Astrocyte (in vitro differentiated cells and primary cell): ENCODE measurements around the gene GPR179.
"Not testable (repeated sequence)": the region's sequence is repeated elsewhere in the genome, so short reads cannot be mapped to it uniquely, and the experiment has no call there.

ENCODE experiments used
- CTCF ChIP-seq: IDR thresholded peaks from 2 replicates; pipeline ENCODE4 v1.5.1; 2011; ENCODE audit warnings: low read depth, mild to moderate bottlenecking, inconsistent platforms, low read length, moderate library complexity; ENCODE audit not compliant: insufficient read depth
- EZH2 ChIP-seq: IDR thresholded peaks from 2 replicates; pipeline ENCODE4 v1.6.1; 2012; ENCODE audit warnings: mild to moderate bottlenecking, low read length, inconsistent platforms; ENCODE audit not compliant: insufficient read depth

GRCh38 chr17:38288217-38288827, 55.4 kb downstream of the GPR179 start:
- not testable (repeated sequence) for TF ChIP-seq CTCF, EZH2
